Gastroesophageal sphincter (tissue), 4 donors: Measurements from ENCODE around the gene ERVW-1. TPM values are rescaled to one million over a fixed set of nuclear protein-coding genes. Genes with fewer than 3 reads are reported as not detected.

Source experiments
- ATAC-seq: fragments of 150-250 bp; one replicate; pipeline ENCODE4 v1.9.1; 2016; ENCODE audit warnings: mild to moderate bottlenecking, moderate library complexity
- H3K27ac ChIP-seq, 4 donors: fragments of 200-600 bp; sonication (generic) in 3 of 4; 1 replicate in 3 of 4; 2 replicates in 1 of 4; pipeline ENCODE4 v1.5.1; 2016 to 2019
- H3K27me3 ChIP-seq: fragments of 200-600 bp; sonication (generic); one replicate; pipeline ENCODE4 v1.5.1; 2019
- H3K36me3 ChIP-seq, 2 donors: fragments of 200-600 bp; sonication (generic); one replicate each; pipeline ENCODE4 v1.5.1; 2019; ENCODE audit warnings: control low read depth in 1 of 2
- H3K4me1 ChIP-seq, 3 donors: fragments of 200-600 bp; sonication (generic); 1 replicate in 2 of 3; 2 replicates in 1 of 3; pipeline ENCODE4 v1.5.1; 2016 to 2019; ENCODE audit warnings: control low read depth in 2 of 3
- H3K4me3 ChIP-seq, 2 donors: fragments of 200-600 bp; sonication (generic); one replicate each; pipeline ENCODE4 v1.5.1; 2019; ENCODE audit warnings: mild to moderate bottlenecking in 1 of 2, moderate library complexity in 1 of 2
- H3K9me3 ChIP-seq, 3 donors: fragments of 200-600 bp; sonication (generic); one replicate each; pipeline ENCODE4 v1.5.1; 2017 to 2019; ENCODE audit warnings: control low read depth in 2 of 3
- CTCF ChIP-seq, 4 experiments: fragments of 200-600 bp in 2 of 4; fragments of 450-650 bp in 2 of 4; sonication (generic) in 1 of 4; IDR thresholded peaks; one replicate each; pipeline ENCODE4 v1.5.1; 2017 to 2019; ENCODE audit warnings: antibody characterized with exemption in 4 of 4, mild to moderate bottlenecking in 2 of 4, moderate library complexity in 2 of 4
- EP300 ChIP-seq: sonication (generic); formaldehyde crosslinking; IDR thresholded peaks from one replicate; pipeline ENCODE4 v1.6.1; 2017; ENCODE audit warnings: antibody characterized with exemption, mild to moderate bottlenecking
- POLR2A ChIP-seq, 2 donors: fragments of 450-650 bp; IDR thresholded peaks; one replicate each; pipeline ENCODE4 v1.6.1; 2017; ENCODE audit warnings: antibody characterized with exemption in 2 of 2, mild to moderate bottlenecking in 2 of 2, moderate library complexity in 1 of 2
- POLR2AphosphoS5 ChIP-seq: sonication (generic); formaldehyde crosslinking; IDR thresholded peaks from one replicate; pipeline ENCODE4 v1.6.1; 2017; ENCODE audit warnings: antibody characterized with exemption
- WGBS, 2 donors: methylation state at CpG; one replicate each; pipeline ENCODE4 v1.1.5; 2018; ENCODE audit warnings: low coverage in 1 of 2; 5-methylcytosine and 5-hydroxymethylcytosine counted together
- total RNA-seq, 4 donors: library from RNA; depleted of rRNA; stranded (reverse); fragments of >200 nt; gene quantifications; one replicate each; pipeline ENCODE4 v1.1.0, GENCODE V29; 2016

Gene ERVW-1
- total RNA-seq, 4 donors from 2014 or later: not detected

- Histone ChIP-seq H3K27ac (no peak overlapping the region), H3K4me1 (no peaks in the 10 kb centered on the region), H3K9me3 (no peaks in the 10 kb centered on the region), H3K36me3 (peaks cover 3 to 95% of the 10 kb centered on the region in 2 donors), H3K27me3 (no peaks in the 10 kb centered on the region), H3K4me3 (no peak overlapping the region)
- 88 to 92% methylated on average over 5 of the region's 5 CpGs for WGBS, 2 donors
- TF ChIP-seq POLR2AphosphoS5 (no peak), POLR2A (IDR thresholded peaks at IDR 0.05) (no peak), CTCF (IDR thresholded peaks at IDR 0.05) (no peak), EP300 (no peak)
- no peak for ATAC-seq
Observed at GRCh38 chr7:92508946-92509345, 31.2 kb upstream of the ERVW-1 start.

GRCh38 chr7:92506363-92506762 is 28.6 kb upstream of the ERVW-1 start:
- Histone ChIP-seq H3K27ac (no peak overlapping the region), H3K9me3 (no peaks in the 10 kb centered on the region), H3K27me3 (no peaks in the 10 kb centered on the region), H3K4me3 (no peak overlapping the region), H3K36me3 (peaks cover 3 to 100% of the 10 kb centered on the region in 2 donors), H3K4me1 (no peaks in the 10 kb centered on the region)
- ATAC-seq: no peak
- TF ChIP-seq POLR2A (IDR thresholded peaks at IDR 0.05): no peak
- TF ChIP-seq CTCF (IDR thresholded peaks at IDR 0.05): no peak
- no peak for TF ChIP-seq EP300
- WGBS, 2 donors: 63 to 87% methylated on average over 2 of the region's 2 CpGs

- 71 to 86% methylated on average over 1 to 3 of the region's 3 CpGs for WGBS, 2 donors
- H3K36me3 ChIP-seq: peaks cover 3 to 100% of the 10 kb centered on the region in 2 donors
- H3K27me3 ChIP-seq: no peaks in the 10 kb centered on the region
- no peak for ATAC-seq
- H3K4me1 ChIP-seq: no peaks in the 10 kb centered on the region
- no peak for TF ChIP-seq EP300
- TF ChIP-seq CTCF (IDR thresholded peaks at IDR 0.05): no peak
- TF ChIP-seq POLR2AphosphoS5: no peak
- TF ChIP-seq POLR2A (IDR thresholded peaks at IDR 0.05): no peak
- no peak overlapping the region for H3K4me3 ChIP-seq
- no peak overlapping the region for H3K27ac ChIP-seq
- no peaks in the 10 kb centered on the region for H3K9me3 ChIP-seq
Observed at GRCh38 chr7:92504563-92504962, 26.8 kb upstream of the ERVW-1 start.

- H3K4me1 ChIP-seq: no peaks in the 10 kb centered on the region
- no peaks in the 10 kb centered on the region for H3K9me3 ChIP-seq
- ATAC-seq: no peak
- H3K27me3 ChIP-seq: no peaks in the 10 kb centered on the region
- no peak for TF ChIP-seq CTCF (IDR thresholded peaks at IDR 0.05)
- TF ChIP-seq POLR2AphosphoS5: no peak
- no peak for TF ChIP-seq EP300
- TF ChIP-seq POLR2A (IDR thresholded peaks at IDR 0.05): no peak
- no peak overlapping the region for H3K27ac ChIP-seq
- H3K36me3 ChIP-seq: peaks cover 3 to 100% of the 10 kb centered on the region in 2 donors
- 83 to 86% methylated on average over 1 to 2 of the region's 2 CpGs for WGBS, 2 donors
- H3K4me3 ChIP-seq: no peak overlapping the region
Observed at GRCh38 chr7:92503767-92504166, 26.0 kb upstream of the ERVW-1 start.

- H3K36me3 ChIP-seq: peaks cover 0 to 98% of the 10 kb centered on the region in 2 donors
- WGBS, 2 donors: 94 to 100% methylated on average over 2 of the region's 2 CpGs
Observed at GRCh38 chr7:92498557-92498956, 20.8 kb upstream of the ERVW-1 start.

More at GRCh38 chr7:92498557-92498956, 20.8 kb upstream of the ERVW-1 start:
- ATAC-seq: no peak
- TF ChIP-seq EP300: no peak
- TF ChIP-seq CTCF (IDR thresholded peaks at IDR 0.05): no peak
- no peak for TF ChIP-seq POLR2A (IDR thresholded peaks at IDR 0.05)
- TF ChIP-seq POLR2AphosphoS5: no peak
- Histone ChIP-seq H3K4me3 (no peak overlapping the region), H3K27me3 (no peaks in the 10 kb centered on the region), H3K9me3 (no peaks in the 10 kb centered on the region), H3K4me1 (no peaks in the 10 kb centered on the region), H3K27ac (no peak overlapping the region)
